HepG2 (cell line): ENCODE data around the gene CCNL1. TPM values are rescaled to one million over a fixed set of nuclear protein-coding genes. Genes with fewer than 3 reads are reported as not detected.

Experiments used
- ATAC-seq: fragments of 200-7000 bp; cut with Tn5 transposase; 3 replicates; pipeline ENCODE4 v1.9.1; 2020; ENCODE audit warnings: mild to moderate bottlenecking, moderate library complexity
- BruUV-seq: library from RNA; stranded (reverse); fragments of 400-500 nt; replicated peaks from 2 replicates; lab custom pipeline; 2021; lab: Mats Ljungman, UMichigan
- CTCF ChIA-PET: fragments of 300-600 bp; formaldehyde crosslinking; extraction: SDS; loops from one replicate; lab custom pipeline; 2021; ENCODE audit warnings: low total read pairs, inconsistent platforms, low intra/inter-chr PET ratio; lab: Yijun Ruan, JAX
- POLR2A ChIA-PET: fragments of 350-600 bp; sonication (Branson Sonifier 250); formaldehyde crosslinking; loops from one replicate; lab custom pipeline; 2020; ENCODE audit warnings: antibody characterized with exemption, inconsistent platforms; lab: Yijun Ruan, JAX
- DNase-seq: peaks from one replicate; pipeline ENCODE4 v3.0.0-alpha.2; 2015; ENCODE audit warnings: low spot score
- FAIRE-seq: peaks from 3 replicates; lab custom pipeline; 2011; peaks lifted over from hg19 to GRCh38; lab: Jason Lieb, UNC
- H2AFZ ChIP-seq: one replicate; pipeline ENCODE4 v1.6.1; 2011; ENCODE audit warnings: low read length, inconsistent platforms
- H3K27ac ChIP-seq: fragments of 300-600 bp; 3 replicates; pipeline ENCODE4 v1.8.0; 2011; ENCODE audit warnings: mixed run types, mild to moderate bottlenecking, mixed read lengths, low read length, inconsistent platforms; ENCODE audit not compliant: insufficient read depth; ENCODE audit errors: extremely low read length
- H3K27me3 ChIP-seq, 2 experiments: fragments of 200-600 bp in 1 of 2; 2 replicates in 1 of 2; 3 replicates in 1 of 2; pipeline versions ENCODE4 v1.6.0 to v1.8.0; 2011; ENCODE audit warnings: low read length in 2 of 2, mild to moderate bottlenecking in 2 of 2, moderate library complexity in 2 of 2, inconsistent platforms in 1 of 2; ENCODE audit not compliant: insufficient read depth in 2 of 2, control insufficient read depth in 1 of 2
- H3K36me3 ChIP-seq, 2 experiments: fragments of 200-600 bp in 1 of 2; replicated peaks in 1 of 2; 2 replicates in 1 of 2; 3 replicates in 1 of 2; pipeline versions ENCODE4 v1.5.1 to v1.8.0; 2011; ENCODE audit warnings: low read length in 2 of 2, inconsistent platforms in 1 of 2; ENCODE audit not compliant: insufficient read depth in 2 of 2, control insufficient read depth in 1 of 2
- H3K4me1 ChIP-seq: 2 replicates; pipeline ENCODE4 v1.5.1; 2012; ENCODE audit warnings: low read length, inconsistent platforms; ENCODE audit not compliant: insufficient read depth
- H3K4me2 ChIP-seq: 2 replicates; pipeline ENCODE4 v1.6.0; 2011; ENCODE audit warnings: low read depth, low read length, inconsistent platforms
- H3K4me3 ChIP-seq, 3 experiments: fragments of 200-600 bp in 1 of 3; sonication (generic), shearing (Covaris generic) in 1 of 3; replicated peaks in 1 of 3; 2 replicates each; pipeline ENCODE4 v1.5.1; 2011 to 2016; ENCODE audit warnings: low read length in 3 of 3, inconsistent platforms in 2 of 3, low read depth in 2 of 3, mild to moderate bottlenecking in 2 of 3, control low read depth in 1 of 3, mixed read lengths in 1 of 3; ENCODE audit not compliant: insufficient read depth in 1 of 3
- H3K79me2 ChIP-seq: one replicate; pipeline ENCODE4 v1.6.1; 2011; ENCODE audit warnings: low read length, inconsistent platforms; ENCODE audit not compliant: insufficient read depth
- H3K9ac ChIP-seq: 2 replicates; pipeline ENCODE4 v1.6.0; 2011; ENCODE audit warnings: mild to moderate bottlenecking, low read depth, low read length, inconsistent platforms; ENCODE audit not compliant: insufficient read depth
- H3K9me3 ChIP-seq: 2 replicates; pipeline ENCODE4 v1.5.1; 2012; ENCODE audit warnings: mild to moderate bottlenecking, low read length
- H4K20me1 ChIP-seq: 2 replicates; pipeline ENCODE4 v1.6.0; 2011; ENCODE audit warnings: inconsistent platforms, mild to moderate bottlenecking, low read length, moderate library complexity; ENCODE audit not compliant: insufficient read depth
- EED ChIP-seq: sonication (generic); formaldehyde crosslinking; IDR thresholded peaks from 2 replicates; pipeline ENCODE4 v1.5.0; 2020; ENCODE audit warnings: mild to moderate bottlenecking, missing genetic modification reagents
- PAXIP1 ChIP-seq: sonication (generic); formaldehyde crosslinking; conservative IDR thresholded peaks from 2 replicates; pipeline ENCODE4 v1.4.0; 2020; ENCODE audit warnings: mild to moderate bottlenecking, missing genetic modification reagents, moderate library complexity
- WGBS: methylation state at CpG from one replicate; pipeline ENCODE4 v1.1.6; 2017; ENCODE audit warnings: low lambda C conversion rate; 5-methylcytosine and 5-hydroxymethylcytosine counted together
- in situ Hi-C: cut with HindIII; loops from 2 replicates; pipeline ENCODE4 v1.10.0; 2017; ENCODE audit warnings: low pct_unique_long_range_greater_than_20kb; ENCODE audit not compliant: extremely low pct_ligation_motif_present
- intact Hi-C: fragments of 100-400 bp; cut with micrococcal nuclease; formaldehyde crosslinking; loops from one replicate; pipeline ENCODE4 v1.10.0; 2022; ENCODE audit not compliant: unreplicated experiment
- polyA plus RNA-seq, 8 experiments: library from polyadenylated mRNA; depleted of rRNA in 3 of 8; stranded (reverse) in 7 of 8; unstranded in 1 of 8; fragments of >200 nt; fragmentation: Illumina TruSeq in 4 of 8; extraction: Trizol in 4 of 8; gene quantifications; 2 replicates each; pipeline versions ENCODE4 v1.2.1 to v1.2.3, GENCODE V29; 2011 to 2016; ENCODE audit warnings: low read depth in 4 of 8, missing spikeins in 1 of 8, mixed read lengths in 1 of 8; ENCODE audit not compliant: insufficient read depth in 1 of 8
- total RNA-seq, 5 experiments: library from RNA; depleted of rRNA; stranded (reverse); fragments of >200 nt; fragmentation: Illumina TruSeq; extraction: Trizol; gene quantifications; 2 replicates each; pipeline ENCODE4 v1.2.3, GENCODE V29; 2016; ENCODE audit warnings: low read depth in 1 of 5

The CCNL1 gene
- total and polyA plus RNA-seq, 2 of the 13 experiments (the other 11 are each of a cell fraction or from before 2014, with no cell fraction given) = 151 to 303 TPM

- Histone ChIP-seq H4K20me1 (no peaks in the 10 kb centered on the region), H3K4me1 (peaks cover 80% of the 10 kb centered on the region), H3K4me2 (peak overlapping the region; percentile 48), H3K4me3 (no peak overlapping the region), H2AFZ (no peak overlapping the region), H3K79me2 (no peaks in the 10 kb centered on the region), H3K9me3 (no peaks in the 10 kb centered on the region), H3K27ac (peak overlapping the region; percentile 77), H3K36me3 (no peaks in the 10 kb centered on the region), H3K9ac (no peak overlapping the region), H3K27me3 (no peaks in the 10 kb centered on the region)
- intact Hi-C loops (loop anchor here (2.0 kb wide), 1 partner anchor 33 kb away; no protein-coding TSS in a partner anchor), in situ Hi-C loops (no loop called here)
- ATAC-seq (no peak), DNase-seq (no peak), FAIRE-seq (no peak)
- TF ChIP-seq PAXIP1 (CRISPR knock-in tag) = 0 out of 2 replicates have a peak, but pooled peaks have one; percentile 25
- TF ChIP-seq EED = no peak
- 12% methylated on average over 1 of the region's 1 CpG for WGBS
- BruUV-seq = no TSS peak
- ChIA-PET POLR2A (interaction anchor here (1.1 to 14.4 kb wide), 8 partner anchors 8 to 567 kb away, joined by 3 to 166 read pairs (median 21); partner anchors contain the start of genes CCNL1 and SSR3), CTCF (no interaction called here)
These were observed 38.4 kb downstream of the CCNL1 start for GRCh38 chr3:157121522-157121921.
